Spinal cord (tissue), 10 donors: ENCODE measurements around the gene LAMTOR5. TPM values are rescaled to one million over a fixed set of nuclear protein-coding genes. Genes with fewer than 3 reads are reported as not detected.
A peak's percentile ranks its signal among the peaks of the same experiment; 100 is the strongest.

ENCODE experiments used
- DNase-seq, 6 donors: peaks; one replicate each; pipeline versions ENCODE4 v3.0.0 to v3.0.0-alpha.2; 2013 to 2015; ENCODE audit warnings: low spot score in 6 of 6, low read depth in 4 of 6
- H3K27ac ChIP-seq: one replicate; pipeline ENCODE4 v1.5.1; 2013; ENCODE audit warnings: low read depth, low read length, control low read depth
- H3K27me3 ChIP-seq: one replicate; pipeline ENCODE4 v1.6.1; 2013; ENCODE audit warnings: low read length; ENCODE audit not compliant: control insufficient read depth, insufficient read depth
- H3K36me3 ChIP-seq: one replicate; pipeline ENCODE4 v1.6.1; 2013; ENCODE audit warnings: low read length; ENCODE audit not compliant: control insufficient read depth, insufficient read depth
- H3K4me1 ChIP-seq: one replicate; pipeline ENCODE4 v1.6.1; 2013; ENCODE audit warnings: low read length; ENCODE audit not compliant: control insufficient read depth, insufficient read depth
- H3K4me3 ChIP-seq: one replicate; pipeline ENCODE4 v1.5.1; 2013; ENCODE audit warnings: low read depth, low read length, control low read depth
- H3K9me3 ChIP-seq: one replicate; pipeline ENCODE4 v1.6.1; 2013; ENCODE audit warnings: low read length; ENCODE audit not compliant: control insufficient read depth, insufficient read depth
- WGBS: methylation state at CpG from one replicate; pipeline ENCODE4 v1.1.5; 2013; ENCODE audit warnings: missing lambda C conversion rate; ENCODE audit not compliant: insufficient coverage; 5-methylcytosine and 5-hydroxymethylcytosine counted together
- long read RNA-seq, 4 donors: transcript quantifications; one replicate each; lab custom pipeline, GENCODE V29; 2026
- polyA plus RNA-seq, 2 donors: library from polyadenylated mRNA; unstranded; fragments of 120-200 nt; gene quantifications; one replicate each; pipeline ENCODE4 v1.2.1, GENCODE V29; 2013; ENCODE audit not compliant: insufficient read length in 2 of 2
- total RNA-seq, 2 donors: library from RNA; depleted of rRNA in 1 of 2; stranded (reverse); fragments of 120-200 nt in 1 of 2; fragments of >200 nt in 1 of 2; gene quantifications; one replicate each; pipeline versions ENCODE4 v1.2.3 to v1.2.4, GENCODE V29; 2013 to 2014
- donor health status: healthy.

The LAMTOR5 gene
- total RNA-seq (100 to 1,000 TPM in 1 of 2 donors, 10 to 100 TPM in 1; 39.6 to 128 TPM), polyA plus RNA-seq (100 to 1,000 TPM; 143 to 151 TPM)
- long read RNA-seq, donor 1, transcript LAMTOR5-202 (3 exons, 1,830 nt), result minor isoform, 6 of 292 reads
- long read RNA-seq, donor 1, transcript LAMTOR5-206 (4 exons, 634 nt), result major isoform, 178 of 292 reads
- long read RNA-seq, donor 1, partial matches to known transcripts, result 105 of 292 reads
- long read RNA-seq, donor 1, other reads (novel, unspliced or antisense), result 0 of 292 reads
- long read RNA-seq, donor 2, transcript LAMTOR5-206 (4 exons, 634 nt), result major isoform, 74 of 96 reads
- long read RNA-seq, donor 2, partial matches to known transcripts, result 18 of 96 reads
- long read RNA-seq, donor 2, other reads (novel, unspliced or antisense), result 0 of 96 reads
- long read RNA-seq, donor 3, transcript LAMTOR5-206 (4 exons, 634 nt), result major isoform, 88 of 102 reads
- long read RNA-seq, donor 3, partial matches to known transcripts, result 8 of 102 reads
- long read RNA-seq, donor 3, other reads (novel, unspliced or antisense), result 0 of 102 reads
- long read RNA-seq, donor 4, transcript LAMTOR5-202 (3 exons, 1,830 nt), result minor isoform, 20 of 347 reads
- long read RNA-seq, donor 4, transcript LAMTOR5-206 (4 exons, 634 nt), result major isoform, 217 of 347 reads
- long read RNA-seq, donor 4, transcript LAMTOR5-203 (4 exons, 1,154 nt), result minor isoform, 8 of 347 reads
- long read RNA-seq, donor 4, partial matches to known transcripts, result 98 of 347 reads
- long read RNA-seq, donor 4, other reads (novel, unspliced or antisense), result 0 of 347 reads

- DNase-seq, result peak; percentile 88 to 98 (median 90)
- no peaks in the 10 kb centered on the region for H3K27me3 ChIP-seq
- H3K36me3 ChIP-seq, result peaks cover 10% of the 10 kb centered on the region
- H3K27ac ChIP-seq, result peak within 1 kb of the TSS; percentile 91
- H3K9me3 ChIP-seq, result no peaks in the 10 kb centered on the region
- peak within 1 kb of the TSS; percentile 95 for H3K4me3 ChIP-seq
- H3K4me1 ChIP-seq, result peaks cover 11% of the 10 kb centered on the region
- under 1% methylated on average over 76 of the region's 76 CpGs for WGBS
Observed at GRCh38 chr1:110407260-110408210, at the start of gene LAMTOR5. Gene LAMTOR5, minus strand, starts transcription at chr1:110407694. Its CDS starts 74 bp downstream, at chr1:110407620.

GRCh38 chr1:110457206-110457605 is 49.7 kb upstream of the LAMTOR5 start:
- no peak overlapping the region for H3K4me3 ChIP-seq

GRCh38 chr1:110455151-110455550 is 47.7 kb upstream of the LAMTOR5 start:
- H3K36me3 ChIP-seq, result no peaks in the 10 kb centered on the region
- DNase-seq, result no peak
- WGBS, result 33% methylated on average over 5 of the region's 8 CpGs
- no peaks in the 10 kb centered on the region for H3K9me3 ChIP-seq
- H3K27ac ChIP-seq, result no peak overlapping the region
- no peaks in the 10 kb centered on the region for H3K27me3 ChIP-seq
- H3K4me1 ChIP-seq, result peaks cover 4% of the 10 kb centered on the region
- no peak overlapping the region for H3K4me3 ChIP-seq

More at GRCh38 chr1:110457206-110457605, 49.7 kb upstream of the LAMTOR5 start:
- WGBS, result 83% methylated on average over 3 of the region's 5 CpGs
- no peak for DNase-seq
- no peaks in the 10 kb centered on the region for H3K36me3 ChIP-seq
- no peaks in the 10 kb centered on the region for H3K27me3 ChIP-seq
- H3K9me3 ChIP-seq, result no peaks in the 10 kb centered on the region
- no peak overlapping the region for H3K27ac ChIP-seq
- H3K4me1 ChIP-seq, result peaks cover 4% of the 10 kb centered on the region

GRCh38 chr1:110454328-110454727 is 46.8 kb upstream of the LAMTOR5 start:
- Histone ChIP-seq H3K4me1 (peaks cover 4% of the 10 kb centered on the region), H3K4me3 (no peak overlapping the region), H3K9me3 (no peaks in the 10 kb centered on the region), H3K27me3 (no peaks in the 10 kb centered on the region), H3K27ac (no peak overlapping the region), H3K36me3 (no peaks in the 10 kb centered on the region)
- DNase-seq, result no peak
- 100% methylated on average over 1 of the region's 1 CpG for WGBS

GRCh38 chr1:110453829-110454228 is 46.3 kb upstream of the LAMTOR5 start:
- DNase-seq, result no peak
- H3K4me1 ChIP-seq, result peaks cover 4% of the 10 kb centered on the region
- H3K9me3 ChIP-seq, result no peaks in the 10 kb centered on the region
- H3K27ac ChIP-seq, result no peak overlapping the region
- 89% methylated on average over 9 of the region's 9 CpGs for WGBS
- H3K4me3 ChIP-seq, result no peak overlapping the region
- no peaks in the 10 kb centered on the region for H3K36me3 ChIP-seq
- no peaks in the 10 kb centered on the region for H3K27me3 ChIP-seq

GRCh38 chr1:110452330-110452729 is 44.8 kb upstream of the LAMTOR5 start:
- no peak for DNase-seq
- H3K4me1 ChIP-seq, result peaks cover 4% of the 10 kb centered on the region
- no peak overlapping the region for H3K27ac ChIP-seq
- H3K36me3 ChIP-seq, result no peaks in the 10 kb centered on the region
- WGBS, result 53% methylated on average over 5 of the region's 7 CpGs
- H3K4me3 ChIP-seq, result no peak overlapping the region
- no peaks in the 10 kb centered on the region for H3K27me3 ChIP-seq
- H3K9me3 ChIP-seq, result no peaks in the 10 kb centered on the region

- Histone ChIP-seq H3K27ac (no peak within 1 kb of the TSS), H3K36me3 (no peaks in the 10 kb centered on the region), H3K9me3 (no peaks in the 10 kb centered on the region), H3K4me3 (no peak within 1 kb of the TSS), H3K4me1 (peaks cover 4% of the 10 kb centered on the region), H3K27me3 (no peaks in the 10 kb centered on the region)
- no peak for DNase-seq
- WGBS, result 78% methylated on average over 8 of the region's 8 CpGs
Observed at GRCh38 chr1:110450929-110451328, 43.4 kb upstream of the LAMTOR5 start, which contains the start of gene PROK1. Gene PROK1, plus strand, starts transcription at chr1:110451149. Its CDS starts 68 bp downstream, at chr1:110451217.

GRCh38 chr1:110449661-110450651 is 42.5 kb upstream of the LAMTOR5 start:
- Histone ChIP-seq H3K9me3 (no peaks in the 10 kb centered on the region), H3K4me3 (no peak overlapping the region), H3K36me3 (no peaks in the 10 kb centered on the region), H3K4me1 (peaks cover 4% of the 10 kb centered on the region), H3K27ac (no peak overlapping the region), H3K27me3 (no peaks in the 10 kb centered on the region)
- 72% methylated on average over 4 of the region's 12 CpGs for WGBS
- DNase-seq, result no peak
